GM13977 (cell line): ENCODE results near the gene SLC7A1.

Source experiments
- DNase-seq: peaks from one replicate; pipeline ENCODE4 v3.0.0; 2012; ENCODE audit warnings: low spot score
- in situ Hi-C: fragments of 300-500 bp; cut with MboI; formaldehyde crosslinking; loops from one replicate; pipeline ENCODE4 v1.12.0; 2022; ENCODE audit warnings: low sequenced_read_pairs, low pct_unique_long_range_greater_than_20kb, mixed read lengths, inconsistent platforms; ENCODE audit not compliant: unreplicated experiment
- TF ChIP-seq, protein P1 (sequence below): IDR thresholded peaks from 2 replicates; pipeline ENCODE4 v1.5.1; 2012; ENCODE audit warnings: mild to moderate bottlenecking, control low read depth; ENCODE audit not compliant: insufficient read depth; ENCODE audit errors: extremely low read depth, missing control alignments

Gene SLC7A1

DNA sequence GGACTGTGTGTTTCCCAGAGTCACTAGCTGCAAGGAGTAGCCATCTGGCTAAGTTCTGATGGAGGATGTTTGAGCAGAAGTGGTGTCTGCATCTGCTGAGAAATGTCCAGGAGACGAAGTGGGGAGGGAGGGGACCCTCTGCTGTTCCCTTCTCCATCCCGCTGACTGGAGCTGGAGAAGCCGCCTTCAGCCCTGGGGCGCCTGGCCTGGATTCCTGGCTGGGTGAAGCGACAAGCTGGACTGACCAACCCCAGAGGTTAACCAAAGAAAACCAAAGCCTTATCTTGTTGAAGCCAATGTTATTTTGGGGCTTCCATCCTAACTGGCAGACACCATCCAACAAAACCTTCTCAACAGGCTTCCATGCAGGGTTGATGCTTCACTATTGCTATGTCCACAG is 67.6 kb downstream of the SLC7A1 start:
- no peak for DNase-seq
- in situ Hi-C loops: no loop called here
- TF ChIP-seq, protein P1, sequence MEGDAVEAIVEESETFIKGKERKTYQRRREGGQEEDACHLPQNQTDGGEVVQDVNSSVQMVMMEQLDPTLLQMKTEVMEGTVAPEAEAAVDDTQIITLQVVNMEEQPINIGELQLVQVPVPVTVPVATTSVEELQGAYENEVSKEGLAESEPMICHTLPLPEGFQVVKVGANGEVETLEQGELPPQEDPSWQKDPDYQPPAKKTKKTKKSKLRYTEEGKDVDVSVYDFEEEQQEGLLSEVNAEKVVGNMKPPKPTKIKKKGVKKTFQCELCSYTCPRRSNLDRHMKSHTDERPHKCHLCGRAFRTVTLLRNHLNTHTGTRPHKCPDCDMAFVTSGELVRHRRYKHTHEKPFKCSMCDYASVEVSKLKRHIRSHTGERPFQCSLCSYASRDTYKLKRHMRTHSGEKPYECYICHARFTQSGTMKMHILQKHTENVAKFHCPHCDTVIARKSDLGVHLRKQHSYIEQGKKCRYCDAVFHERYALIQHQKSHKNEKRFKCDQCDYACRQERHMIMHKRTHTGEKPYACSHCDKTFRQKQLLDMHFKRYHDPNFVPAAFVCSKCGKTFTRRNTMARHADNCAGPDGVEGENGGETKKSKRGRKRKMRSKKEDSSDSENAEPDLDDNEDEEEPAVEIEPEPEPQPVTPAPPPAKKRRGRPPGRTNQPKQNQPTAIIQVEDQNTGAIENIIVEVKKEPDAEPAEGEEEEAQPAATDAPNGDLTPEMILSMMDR: no peak

DNA sequence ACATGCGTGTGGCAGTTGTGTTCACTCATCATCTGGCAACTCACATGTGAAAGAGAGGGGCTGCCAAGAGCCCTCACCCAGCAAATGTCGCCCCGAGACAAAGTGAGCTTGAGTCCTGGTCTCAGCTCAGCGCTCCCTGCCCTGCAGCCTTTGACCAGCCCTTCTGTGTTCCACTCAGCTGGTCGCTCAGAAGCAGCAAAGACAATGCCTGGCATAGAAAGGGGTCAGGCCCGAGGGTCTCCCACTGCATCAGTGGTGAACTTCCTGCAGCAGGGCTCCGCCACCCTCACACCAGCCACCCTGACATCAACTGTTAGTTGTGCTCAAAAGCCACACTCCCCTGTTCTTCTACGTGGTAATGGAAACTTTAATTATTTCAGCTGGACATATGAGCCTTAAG is 68.0 kb downstream of the SLC7A1 start:
- no peak for DNase-seq
- in situ Hi-C loops: no loop called here
- TF ChIP-seq, protein P1: no peak

DNA sequence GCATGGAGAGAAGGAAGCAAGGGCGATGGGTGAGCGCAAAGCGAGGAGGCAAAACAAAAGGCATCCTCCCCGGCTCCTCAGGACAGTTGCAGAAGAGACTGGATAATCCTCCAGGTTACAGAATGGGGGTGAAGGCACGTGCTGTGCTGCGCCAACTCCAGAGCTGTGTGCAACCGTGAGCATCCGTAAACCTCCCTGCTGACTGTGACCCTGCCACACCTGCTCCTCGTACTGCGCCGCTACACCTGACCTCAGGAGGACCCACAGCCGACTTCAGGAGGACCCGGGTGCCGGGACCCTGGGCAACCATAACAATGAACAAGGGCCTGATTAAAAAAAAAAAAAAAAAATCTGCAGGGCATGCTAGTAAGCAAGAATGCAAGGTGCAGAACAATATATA is 68.7 kb downstream of the SLC7A1 start:
- TF ChIP-seq, protein P1: no peak
- DNase-seq: no peak
- in situ Hi-C loops: no loop called here

DNA sequence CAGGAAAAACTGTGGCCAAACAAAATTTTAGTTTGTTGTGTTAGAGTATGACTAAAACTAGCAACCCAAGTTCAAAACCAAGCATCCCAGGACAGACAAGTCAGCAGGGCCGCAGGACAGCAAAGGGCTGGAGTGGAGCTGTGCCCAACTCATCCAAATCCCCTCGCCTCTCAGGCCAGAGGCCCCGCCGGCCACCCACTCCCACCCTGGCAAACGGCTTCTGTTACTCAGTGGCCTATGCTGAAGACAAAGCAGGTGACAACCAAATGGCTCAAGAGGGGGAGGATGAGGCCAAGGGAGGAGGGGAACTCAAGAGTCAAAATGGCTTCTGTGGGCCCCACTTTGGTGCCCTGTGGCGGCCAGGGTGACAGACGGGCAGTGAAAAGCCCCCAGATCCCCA is 69.7 kb downstream of the SLC7A1 start:
- in situ Hi-C loops: no loop called here
- TF ChIP-seq, protein P1: no peak
- DNase-seq: no peak

DNA sequence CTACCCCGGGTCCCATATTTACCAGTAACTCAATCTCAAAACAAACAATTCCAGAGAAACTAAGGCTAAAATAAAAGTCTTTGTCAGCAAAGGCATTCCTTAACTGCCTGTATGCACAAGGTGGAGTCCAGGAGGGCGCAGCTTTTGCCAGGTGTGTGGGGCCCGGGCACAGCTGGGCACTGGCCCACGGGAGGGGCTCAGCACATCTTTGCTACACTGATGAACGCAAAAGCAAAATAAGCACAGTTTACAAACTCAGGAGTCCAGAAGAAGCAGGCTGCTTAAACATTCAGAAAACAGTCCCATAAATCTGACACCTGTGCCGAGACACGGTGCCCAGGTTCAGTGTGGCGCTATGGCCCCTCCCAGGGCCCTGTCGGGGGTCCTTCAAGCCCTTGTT is 70.8 kb downstream of the SLC7A1 start:
- in situ Hi-C loops: loop anchor here (25.0 kb wide), 1 partner anchor 588 kb away; no protein-coding TSS in a partner anchor
- TF ChIP-seq, protein P1: no peak
- DNase-seq: no peak

DNA sequence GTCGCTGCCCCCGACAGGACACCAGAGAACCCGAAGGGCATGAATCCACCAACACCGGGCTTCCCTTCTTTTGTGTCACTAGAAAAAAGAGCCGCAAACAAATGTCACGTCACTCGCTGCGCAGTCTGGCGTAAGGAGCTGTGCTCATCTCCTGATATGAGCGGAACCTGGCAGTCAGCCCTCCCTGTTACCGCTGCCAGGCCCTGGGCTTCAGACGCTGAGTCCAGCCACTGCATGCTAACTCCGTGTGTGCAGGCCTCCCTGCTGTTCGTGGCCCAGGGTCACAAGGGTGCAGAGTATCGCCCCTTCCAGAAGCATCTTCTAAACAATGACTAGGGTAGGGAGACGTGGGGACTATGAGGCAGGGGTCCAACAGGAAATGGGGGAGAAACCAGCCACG is 71.3 kb downstream of the SLC7A1 start:
- DNase-seq: no peak
- in situ Hi-C loops: loop anchor here (25.0 kb wide), 1 partner anchor 588 kb away; no protein-coding TSS in a partner anchor

More for the DNA sequence above, 71.3 kb downstream of the SLC7A1 start:
- TF ChIP-seq, protein P1: no peak
